ENCODE results near the gene DIS3L2.

The DIS3L2 gene

DNA sequence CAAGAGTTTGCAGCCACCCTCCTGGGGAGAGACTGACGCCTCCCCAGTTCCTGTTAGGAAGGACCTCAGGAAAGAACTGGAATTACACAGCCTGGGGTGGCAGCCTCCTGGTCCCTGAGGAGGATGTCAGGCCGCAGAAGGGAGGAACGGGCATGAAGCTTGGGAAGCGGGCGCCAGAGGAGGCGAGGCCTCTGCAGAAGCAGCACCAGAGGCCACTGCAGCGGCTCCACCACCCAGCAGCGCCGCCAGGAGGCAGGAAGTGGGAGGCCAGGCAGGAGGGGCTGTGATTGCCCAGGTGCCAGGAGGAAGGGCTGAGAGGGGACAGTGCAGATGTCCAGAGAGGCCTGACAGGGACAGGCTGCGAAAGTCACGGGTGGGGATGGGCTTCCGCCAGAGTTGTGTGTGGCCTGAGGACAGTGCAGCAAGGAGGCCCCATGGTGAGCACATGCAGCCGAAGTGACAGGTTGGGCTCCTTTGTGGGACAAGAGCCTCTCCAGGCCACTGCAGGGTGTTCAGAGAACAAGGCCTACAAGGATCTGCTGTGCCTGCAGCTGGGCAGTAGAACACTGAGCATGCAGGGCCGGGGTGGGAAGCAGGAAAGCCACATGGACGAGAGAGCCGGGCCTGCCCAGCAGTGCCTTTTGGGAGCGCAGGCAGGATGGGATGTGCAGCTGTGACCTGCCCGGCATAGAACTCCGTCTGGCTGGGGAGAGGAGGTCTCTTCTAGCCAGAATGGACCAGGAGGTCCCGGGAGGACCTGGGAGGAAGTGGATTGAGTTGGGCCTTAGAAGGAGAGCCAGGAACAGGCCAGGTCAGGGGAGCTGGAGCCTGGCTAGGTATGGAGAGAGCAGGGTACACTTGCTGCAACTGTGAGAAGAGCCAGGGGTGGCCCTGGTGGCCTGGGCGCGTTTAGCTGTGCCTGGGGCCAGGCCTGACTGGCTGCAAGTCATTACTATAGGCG, 377.9 kb downstream of the DIS3L2 start:
- DNase-seq, result no peak

DNA sequence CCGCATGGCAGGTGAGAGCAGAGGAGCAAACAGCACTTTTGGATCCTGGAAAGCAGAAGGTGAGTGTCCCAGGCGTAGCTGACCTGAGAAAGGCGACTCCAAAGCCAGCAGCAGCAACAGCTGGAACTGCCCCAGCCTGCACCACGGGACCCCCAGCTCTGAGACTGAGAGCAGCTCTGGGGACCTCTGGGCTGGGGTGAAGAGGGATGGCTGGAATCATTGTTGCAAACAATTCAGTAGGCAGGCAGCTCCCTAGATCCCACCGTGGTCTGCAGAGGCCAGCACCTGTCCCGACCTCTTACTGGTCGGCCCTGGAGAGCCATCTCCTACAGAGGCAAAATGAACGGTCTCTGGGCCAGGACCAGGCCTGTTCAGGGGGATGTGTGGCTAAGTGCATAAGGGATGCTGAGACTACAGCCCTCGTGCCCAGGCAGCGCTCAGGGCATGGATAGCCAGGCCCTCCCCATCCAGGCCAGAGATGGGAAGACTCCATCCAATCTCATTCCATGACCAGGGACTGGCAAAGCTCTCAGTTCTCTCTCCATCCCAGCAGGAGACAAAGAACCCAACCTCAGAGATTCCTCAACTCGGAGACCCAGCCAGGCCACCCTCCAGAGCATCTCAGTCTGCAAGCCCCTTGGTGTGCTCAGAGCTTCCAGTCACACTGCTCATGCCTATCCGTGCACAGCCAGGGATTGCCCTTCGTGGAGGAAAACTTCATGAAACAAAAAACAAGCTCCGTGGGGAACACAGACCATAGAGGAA, 378.8 kb downstream of the DIS3L2 start:
- DNase-seq, result no peak

DNA sequence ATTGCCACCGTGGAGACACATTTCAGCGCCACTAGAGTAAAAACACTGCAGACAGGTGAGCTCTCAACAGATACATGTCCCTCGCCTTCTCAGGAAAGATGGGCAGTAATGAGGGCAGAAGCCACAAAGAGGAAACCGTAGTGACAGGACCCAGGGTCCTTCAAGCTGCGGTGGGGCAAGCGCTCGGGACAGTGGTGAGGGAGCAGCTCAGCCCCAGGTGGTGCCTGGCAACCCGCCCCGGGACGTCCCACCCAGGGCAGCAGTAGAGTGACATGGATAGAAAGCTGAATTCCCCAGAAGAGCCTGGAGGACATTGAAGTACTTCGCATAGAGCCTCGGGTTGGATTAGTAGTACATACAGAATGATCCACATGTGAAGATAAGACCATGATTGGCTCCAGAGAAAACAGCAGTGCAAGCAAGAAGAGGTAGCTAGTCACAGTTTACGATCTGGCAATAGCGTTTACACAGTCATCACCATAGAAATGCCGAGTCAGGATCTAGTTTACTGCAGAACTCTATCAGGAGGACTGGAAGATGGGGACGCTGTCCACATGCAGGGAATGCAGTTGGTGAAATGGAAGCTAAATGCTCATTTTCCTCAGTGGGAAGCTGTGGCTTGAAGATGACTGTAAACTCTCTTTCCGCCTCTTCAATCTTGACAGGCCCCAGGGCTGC, 379.7 kb downstream of the DIS3L2 start:
- no peak for DNase-seq

DNA sequence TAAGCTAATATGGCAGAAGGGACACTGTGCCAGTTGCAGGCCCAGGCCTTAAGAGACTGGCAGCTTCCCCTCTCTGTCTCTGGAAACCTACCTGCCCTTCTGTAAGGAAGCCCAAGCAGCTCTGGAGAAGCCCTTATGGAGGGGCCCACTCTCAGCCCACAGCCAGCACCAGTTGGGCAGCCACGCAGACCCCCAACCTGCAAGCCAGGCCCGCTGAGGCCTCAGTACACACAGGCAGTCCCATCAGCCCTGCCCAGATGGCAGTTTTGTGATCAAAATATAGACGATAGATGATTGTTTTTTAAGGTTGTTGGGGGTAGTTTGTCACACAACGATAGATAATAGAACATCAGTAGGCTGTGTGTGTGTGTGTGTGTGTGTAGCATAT, 380.2 kb downstream of the DIS3L2 start:
- no peak for DNase-seq

DNA sequence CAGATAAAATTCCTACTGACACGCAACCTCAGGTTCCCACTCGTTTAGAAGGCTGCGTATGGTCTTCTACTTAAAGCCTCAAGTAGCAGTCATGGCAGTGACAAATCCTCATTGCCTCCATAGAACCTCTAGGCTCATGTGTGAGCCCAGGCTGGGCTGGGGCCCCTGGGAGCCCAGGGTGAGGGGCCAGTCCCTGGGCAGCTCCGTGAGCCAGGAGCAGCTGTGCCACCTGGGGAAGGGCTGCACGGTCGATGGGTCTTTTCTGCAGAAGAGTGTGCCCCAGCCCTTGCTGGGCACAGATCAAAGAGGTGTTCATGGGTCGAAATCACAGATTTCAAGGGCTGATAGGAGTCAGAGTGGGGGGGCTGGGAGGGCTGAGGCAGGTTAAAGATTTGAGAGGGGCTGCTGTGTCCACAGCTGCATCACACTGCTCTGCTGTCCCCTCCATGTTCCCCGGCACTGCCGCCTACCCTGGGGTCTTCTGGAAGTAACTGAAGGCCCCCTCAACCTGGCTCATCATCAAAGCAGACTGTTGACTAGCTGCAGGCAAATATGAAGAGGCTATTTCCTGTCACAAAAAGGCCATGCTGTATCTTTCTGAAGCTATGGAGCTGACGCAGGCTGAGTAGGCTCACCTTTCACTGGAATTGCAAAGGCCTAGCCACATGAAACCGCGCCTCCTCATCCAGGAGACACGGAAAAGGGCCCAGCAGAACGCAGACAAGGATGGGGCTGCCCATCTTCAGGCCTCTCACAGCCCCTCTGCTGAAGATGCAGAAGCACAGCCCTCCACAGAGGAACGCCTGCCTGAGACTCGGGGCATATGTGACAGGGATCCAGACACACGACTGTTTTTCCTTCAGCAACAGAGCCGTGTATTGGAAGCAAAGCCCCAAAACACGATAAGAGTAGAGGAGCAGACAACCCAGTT, 381.4 kb downstream of the DIS3L2 start:
- DNase-seq, result no peak

DNA sequence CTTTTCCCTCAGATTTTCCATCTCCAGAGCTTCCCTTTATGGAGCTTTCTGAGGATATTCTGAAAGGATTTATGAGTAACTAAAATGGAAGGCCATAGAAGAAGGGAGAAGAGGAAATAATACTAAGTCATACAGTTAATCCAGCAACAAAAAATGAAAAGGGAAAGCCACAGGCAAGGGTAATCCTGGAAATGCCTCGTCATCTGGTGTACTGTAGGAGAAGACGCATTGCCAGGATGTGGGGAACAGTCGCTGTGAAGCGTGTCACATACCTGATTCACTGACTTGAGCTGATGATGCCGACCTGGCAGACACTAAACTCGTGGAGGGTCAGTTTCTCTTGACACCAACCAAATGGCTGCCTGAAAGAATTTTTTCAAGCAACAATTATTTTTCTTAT, 382.3 kb downstream of the DIS3L2 start:
- no peak for DNase-seq

DNA sequence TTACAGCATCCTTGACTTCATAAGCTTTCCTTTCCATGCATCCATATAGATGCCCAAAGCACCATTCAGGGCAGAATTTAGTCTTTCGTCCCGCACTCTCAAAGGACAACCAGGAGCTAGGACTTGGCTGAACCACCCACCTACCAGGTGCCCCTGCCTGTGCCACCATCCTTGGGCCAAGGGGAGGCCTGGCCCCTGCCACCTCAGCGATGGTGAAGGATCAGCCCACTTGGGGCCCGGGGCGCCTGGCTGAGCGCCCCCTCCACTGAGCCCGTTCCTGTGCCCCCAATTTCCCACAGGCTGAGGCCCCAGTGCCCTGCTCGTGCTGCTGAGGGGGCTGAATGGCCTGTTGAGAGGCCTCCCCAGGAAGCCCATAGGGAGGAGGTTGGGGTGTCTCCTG, 383.7 kb downstream of the DIS3L2 start:
- no peak for DNase-seq

DNA sequence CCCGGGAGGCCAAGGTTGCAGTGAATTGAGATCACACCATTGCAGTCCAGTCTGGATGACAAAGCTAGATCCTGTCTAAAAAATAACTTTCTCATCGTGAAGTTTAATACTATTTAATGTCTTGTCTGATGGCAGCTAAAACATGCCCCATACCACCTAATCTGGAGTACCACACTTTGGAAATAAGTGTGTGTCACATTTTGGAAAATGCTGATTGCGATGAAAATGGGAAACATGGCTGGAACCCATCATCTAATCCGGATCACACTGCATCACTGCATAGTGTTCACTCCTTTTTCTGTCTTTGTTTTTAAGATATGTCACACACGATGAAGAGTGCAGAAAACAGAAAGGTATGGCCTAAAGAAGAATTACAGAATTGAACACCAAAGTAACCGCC, 385.9 kb downstream of the DIS3L2 start:
- no peak for DNase-seq

DNA sequence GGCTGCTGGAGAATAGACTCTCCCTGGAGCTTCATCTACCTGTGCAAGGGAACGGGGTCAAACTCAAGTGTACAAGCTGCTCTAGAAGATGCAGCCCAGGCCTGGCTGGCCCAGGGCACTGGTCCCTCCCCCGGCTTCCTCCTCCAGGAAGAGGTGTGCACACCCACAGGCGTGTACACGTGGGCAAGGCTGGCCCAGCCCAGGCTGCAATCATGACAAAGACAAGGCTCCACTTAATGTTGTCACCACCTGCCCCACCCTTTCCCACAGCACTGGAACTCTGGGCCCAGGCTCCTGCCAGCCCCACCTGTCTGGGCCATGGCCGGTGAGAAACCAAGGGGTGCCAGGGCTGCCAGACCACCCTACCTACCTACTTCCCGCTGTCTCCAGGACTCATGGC, 387.4 kb downstream of the DIS3L2 start:
- no peak for DNase-seq

DNA sequence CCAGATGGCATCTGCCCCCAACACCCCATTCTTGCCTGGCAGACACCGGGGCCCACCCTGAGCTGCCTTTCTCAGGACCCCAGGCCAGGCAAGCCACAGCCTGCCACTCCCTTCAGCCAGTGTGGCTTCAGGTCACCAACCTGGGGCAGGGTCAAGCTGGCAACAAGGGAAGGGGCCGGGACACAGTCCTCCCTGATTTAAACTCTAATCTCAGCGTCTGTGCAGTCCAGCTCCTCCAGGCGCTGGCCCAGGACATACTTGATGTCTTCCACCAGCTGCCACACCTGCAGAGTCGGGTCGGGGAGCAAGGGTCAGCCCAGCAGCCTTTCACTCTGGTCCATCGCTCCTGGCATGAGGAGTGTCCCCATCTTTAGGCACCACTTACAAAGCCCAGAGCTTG, 388.0 kb downstream of the DIS3L2 start:
- no peak for DNase-seq

DNA sequence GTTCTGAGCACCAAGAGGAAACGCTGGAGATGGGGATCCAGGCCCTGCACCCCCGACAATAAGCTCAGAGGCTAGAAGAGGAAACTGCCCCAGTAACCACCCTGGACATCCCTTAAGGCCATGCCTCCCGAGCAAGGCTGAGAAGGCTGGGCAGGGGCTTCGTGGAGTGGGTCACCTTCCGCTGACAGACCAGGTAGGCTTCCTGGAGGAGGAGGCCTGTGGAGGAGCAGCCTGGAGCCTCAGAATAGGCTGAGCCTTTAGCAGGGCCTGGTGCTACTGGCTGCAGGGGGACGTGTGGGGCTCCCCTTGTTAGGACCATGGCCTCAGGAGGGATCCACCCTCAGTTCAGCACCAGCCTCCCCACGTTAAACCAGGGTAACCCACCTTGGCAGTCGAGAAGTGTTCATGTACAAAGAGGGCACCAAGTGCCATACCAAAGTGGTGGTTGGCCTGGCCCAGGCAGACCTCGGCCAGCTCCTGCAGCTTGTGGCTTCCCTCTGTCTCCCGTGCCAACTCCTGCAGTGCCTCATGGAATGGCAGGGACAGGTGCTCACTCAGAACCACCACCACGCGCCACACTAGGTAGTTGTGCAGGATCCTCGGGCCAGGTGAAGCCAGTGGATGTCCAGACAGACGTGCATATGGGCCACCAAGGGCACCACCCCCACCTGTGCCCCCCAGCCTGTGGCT, 388.6 kb downstream of the DIS3L2 start:
- no peak for DNase-seq

DNA sequence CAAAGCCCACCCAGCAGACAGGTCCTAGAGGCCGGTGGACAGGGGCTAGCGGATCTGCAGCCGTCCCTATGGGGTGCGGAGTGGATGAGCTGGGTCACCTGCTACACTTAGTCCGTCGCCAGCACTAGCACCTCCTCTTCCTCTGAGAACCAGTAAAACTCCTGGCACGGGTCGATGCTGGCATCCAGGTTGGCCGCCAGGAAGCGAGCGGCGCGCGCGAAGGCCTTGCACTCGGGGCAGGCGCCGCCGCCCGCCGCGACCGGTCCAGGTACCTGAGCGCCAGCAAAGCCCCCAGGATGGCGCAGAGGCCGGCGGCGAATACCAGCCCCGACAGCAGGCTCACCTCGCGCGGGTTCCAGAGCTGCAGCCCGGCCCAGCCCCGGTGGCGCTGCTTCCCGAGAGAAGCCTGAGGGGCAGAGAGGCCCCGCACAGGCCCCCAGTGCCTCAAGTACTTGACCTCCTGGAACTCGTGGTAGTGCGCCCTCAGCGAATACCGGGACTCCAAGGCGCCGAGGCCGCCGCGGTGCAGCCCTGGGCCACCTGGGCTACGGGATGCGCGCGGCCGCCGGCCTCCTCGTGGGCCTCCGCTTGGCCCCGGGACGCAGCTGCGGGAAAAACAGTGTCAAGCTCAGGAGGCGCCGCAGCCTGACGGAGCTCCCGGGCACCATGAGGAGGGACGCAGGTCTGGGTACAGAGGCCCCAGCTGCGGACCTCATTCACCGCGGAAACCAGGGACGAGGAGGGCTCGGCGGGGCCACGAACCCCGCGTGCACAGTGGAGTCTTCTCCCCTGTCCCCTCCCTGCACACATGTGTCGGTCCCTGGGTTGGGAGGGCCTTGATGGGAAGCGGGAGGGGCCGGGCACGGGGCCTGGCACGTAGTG, 389.5 kb downstream of the DIS3L2 start:
- peak; percentile 31 for DNase-seq

DNA sequence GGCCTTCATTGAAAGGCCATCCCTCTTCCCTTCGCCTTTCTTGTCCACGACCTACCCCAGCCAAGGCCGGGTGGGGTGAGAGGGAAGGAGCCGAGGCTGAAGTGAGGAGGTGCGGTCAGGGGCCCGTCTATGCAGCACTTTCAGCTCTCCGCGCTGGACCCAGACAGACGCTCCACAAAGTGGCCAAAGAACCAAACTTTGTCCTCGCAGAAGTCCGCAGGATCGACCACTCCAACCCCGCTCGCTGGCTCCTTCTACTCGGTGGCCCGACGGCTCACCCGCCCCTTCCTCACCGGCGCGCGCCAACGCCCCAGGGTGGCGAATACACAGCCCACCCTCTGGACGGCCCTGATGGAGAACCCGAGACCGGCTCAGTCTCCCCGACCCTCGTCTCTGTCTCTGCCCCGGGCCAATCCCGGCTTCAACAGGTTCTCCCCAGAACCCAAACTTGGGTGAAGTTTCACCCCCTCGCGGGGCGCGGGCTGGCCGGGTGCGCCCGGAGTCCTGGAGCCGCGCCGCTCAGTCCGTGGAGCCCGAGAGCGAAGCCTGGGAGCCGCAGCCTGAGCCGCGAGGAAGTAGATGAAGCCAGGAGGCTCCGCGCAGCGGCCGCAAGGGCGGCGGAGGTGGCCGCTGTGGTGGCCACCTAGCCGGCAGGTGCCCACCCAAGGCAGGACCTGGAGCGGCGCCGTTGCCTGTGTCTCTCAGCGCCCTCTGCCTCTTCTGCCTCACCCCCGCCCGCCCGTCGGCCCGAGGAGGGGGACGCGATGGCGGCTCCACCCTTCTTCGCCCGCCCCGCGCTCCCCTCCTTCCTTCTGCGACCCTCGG, 390.4 kb downstream of the DIS3L2 start:
- no peak for DNase-seq

DNA sequence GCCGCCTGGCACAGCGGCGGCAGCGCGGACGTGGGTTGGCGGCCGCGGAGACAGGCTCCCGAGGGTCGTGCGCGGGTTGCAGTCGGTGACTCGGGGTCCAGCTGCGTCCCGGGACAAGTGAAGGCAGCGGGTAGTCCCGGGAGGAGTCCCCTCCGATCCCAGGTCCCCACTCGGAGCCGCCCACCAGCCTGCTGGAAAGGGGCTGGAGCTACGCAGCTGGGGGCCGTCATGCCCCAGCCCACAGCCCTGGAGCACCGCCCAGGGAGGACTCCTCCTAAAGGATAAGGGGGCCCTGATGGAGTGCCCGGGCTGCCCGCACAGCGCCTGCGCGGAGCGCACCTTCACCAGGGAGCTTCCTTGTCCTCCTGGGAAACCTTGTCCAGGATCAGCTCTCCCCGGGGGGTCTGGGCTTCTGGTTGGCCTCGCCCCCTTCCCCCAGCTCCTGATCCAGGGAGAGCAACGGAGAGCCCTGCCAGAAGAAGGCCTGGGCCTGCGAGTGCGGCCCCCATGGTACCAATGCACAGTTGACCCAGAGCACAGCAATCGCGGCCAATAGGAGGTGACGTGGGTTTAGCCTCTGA, 391.1 kb downstream of the DIS3L2 start:
- no peak for DNase-seq

DNA sequence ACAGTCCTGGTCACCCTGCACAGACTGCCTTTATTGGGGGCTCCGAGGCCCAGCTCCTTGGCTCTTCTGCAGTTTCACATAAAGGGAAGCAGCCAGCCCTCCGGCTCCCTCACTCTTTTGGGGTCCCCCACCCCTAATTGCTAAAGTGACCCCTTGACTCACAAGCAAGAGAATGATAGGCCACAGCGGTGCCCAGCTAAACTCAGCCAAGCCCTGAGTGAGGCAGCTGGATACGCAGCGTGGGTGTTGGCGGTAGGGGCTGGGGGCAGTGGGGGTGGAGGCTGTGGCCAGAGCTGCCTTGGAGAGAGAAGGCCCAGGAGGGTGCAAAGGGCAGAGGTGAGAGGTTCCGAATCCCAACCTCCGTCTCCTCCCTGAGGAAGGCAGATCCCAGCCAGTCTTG, 391.6 kb downstream of the DIS3L2 start:
- DNase-seq, result no peak

DNA sequence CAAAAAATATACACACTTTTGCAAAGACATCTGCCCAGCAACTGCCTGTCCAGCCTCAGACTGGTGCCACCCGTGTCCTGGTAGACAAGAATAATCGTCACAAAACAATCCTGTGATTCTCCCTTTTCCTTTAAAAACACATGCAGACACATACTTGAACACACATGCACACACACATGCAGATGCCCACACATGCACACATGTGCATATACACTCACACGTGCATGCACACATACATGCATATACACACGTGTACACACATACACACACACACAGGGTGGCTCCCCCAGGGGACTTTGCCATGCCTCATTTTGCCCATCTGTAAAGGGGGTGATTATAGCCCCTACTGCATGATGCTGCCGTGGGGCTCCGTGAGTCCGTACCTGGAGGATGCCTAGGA, 392.1 kb downstream of the DIS3L2 start:
- DNase-seq, result no peak

DNA sequence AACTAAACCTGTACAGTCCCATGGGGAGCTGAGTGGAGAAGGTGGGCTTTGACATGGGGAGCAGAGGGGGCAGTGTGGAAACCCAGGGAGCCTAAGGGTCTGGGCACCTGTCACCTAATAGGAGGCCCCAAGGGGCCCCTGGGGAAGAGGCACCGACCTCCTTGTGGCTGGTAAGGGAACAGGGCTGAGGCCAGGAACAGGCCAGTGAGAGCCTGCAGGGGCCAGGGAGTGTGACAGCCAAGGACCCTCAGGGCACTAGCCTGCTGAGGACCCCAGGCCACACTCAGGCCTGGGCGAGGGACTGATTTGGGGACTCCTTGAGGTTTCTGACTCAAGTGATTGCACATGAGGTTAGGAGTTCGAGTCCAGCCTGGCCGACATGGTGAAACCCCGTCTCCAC, 392.6 kb downstream of the DIS3L2 start:
- no peak for DNase-seq

DNA sequence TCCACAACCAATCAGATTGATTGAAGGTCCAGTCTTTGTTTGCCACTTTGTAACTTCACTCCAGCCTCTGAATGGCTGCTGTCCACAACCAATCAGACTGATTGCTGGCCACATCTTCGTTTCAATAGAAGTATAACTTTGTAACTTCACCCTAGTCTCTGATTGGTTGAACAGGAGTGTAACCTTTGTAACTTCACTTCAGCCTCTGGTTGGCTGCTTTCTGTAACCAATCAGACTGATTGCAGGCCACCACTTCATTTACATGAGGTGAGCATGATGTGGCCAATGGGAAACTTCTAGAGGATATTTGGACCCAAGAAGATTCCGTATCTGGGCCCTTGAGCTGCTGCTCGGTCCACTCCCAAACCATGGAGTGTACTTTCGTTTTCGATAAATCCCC, 400.1 kb downstream of the DIS3L2 start:
- no peak for DNase-seq

DNA sequence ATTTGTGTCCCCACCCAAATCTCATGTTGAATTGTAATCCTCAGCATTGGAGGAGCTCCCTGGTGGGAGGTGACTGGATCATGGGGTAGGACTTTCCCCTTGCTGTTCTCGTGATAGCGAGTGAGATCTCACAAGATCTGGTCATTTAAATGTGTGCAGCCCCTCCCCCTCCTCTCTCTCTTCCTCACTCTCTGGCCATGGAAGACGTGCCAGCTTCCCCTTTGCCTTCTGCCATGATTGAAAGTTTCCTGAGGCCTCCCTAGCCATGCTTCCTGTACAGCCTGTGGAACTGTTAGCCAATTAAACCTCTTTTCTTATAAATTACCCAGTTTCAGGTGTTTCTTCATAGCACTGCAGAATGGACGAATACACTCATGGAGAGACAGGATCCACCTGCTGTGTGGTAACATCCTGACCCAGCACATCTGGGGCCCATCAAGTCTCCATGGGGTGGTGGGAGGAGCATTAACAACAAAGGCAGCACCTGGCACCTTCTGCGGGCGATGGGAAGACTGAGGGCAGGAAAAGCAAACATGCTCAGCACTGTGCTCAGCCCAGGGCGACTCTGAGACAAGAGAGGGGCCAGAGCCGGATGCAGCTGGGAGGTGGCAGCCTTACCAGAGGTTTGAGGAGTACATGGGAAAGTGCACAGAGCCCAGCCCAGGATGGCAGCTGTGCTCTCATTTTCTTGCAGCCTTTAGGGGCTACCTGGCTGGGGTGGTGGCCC, 400.8 kb downstream of the DIS3L2 start:
- DNase-seq, result no peak
